Measurements from ENCODE around the gene ASTN2. TPM values are rescaled to one million over a fixed set of nuclear protein-coding genes. Genes with fewer than 3 reads are reported as not detected.

ASTN2 gene
- total and polyA plus RNA-seq, 10 of the 15 experiments (the other 5 are each of a cell fraction or from before 2014, with no cell fraction given): 1.4 to 15.7 (median 7.0) TPM

DNA sequence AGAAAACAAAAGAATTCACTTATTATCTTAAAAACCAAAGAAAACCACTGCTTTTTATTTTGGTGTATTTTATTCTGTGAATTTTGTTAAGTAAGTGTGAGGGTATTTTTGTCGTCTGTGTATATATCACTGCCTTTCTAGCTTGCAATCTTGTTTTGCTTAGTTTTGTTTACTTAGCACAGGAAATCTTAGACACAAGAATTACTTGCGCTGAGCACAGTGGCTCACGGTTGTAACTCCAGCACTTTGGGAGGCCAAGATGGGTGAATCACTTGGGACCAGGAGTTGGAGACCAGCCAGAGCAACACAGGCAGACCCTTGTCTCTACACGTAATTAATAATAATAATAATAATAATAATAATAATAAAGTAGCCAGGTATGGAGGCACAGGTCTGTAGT is 1030.9 kb downstream of the ASTN2 start (continued):
- TF ChIP-seq, protein P1, sequence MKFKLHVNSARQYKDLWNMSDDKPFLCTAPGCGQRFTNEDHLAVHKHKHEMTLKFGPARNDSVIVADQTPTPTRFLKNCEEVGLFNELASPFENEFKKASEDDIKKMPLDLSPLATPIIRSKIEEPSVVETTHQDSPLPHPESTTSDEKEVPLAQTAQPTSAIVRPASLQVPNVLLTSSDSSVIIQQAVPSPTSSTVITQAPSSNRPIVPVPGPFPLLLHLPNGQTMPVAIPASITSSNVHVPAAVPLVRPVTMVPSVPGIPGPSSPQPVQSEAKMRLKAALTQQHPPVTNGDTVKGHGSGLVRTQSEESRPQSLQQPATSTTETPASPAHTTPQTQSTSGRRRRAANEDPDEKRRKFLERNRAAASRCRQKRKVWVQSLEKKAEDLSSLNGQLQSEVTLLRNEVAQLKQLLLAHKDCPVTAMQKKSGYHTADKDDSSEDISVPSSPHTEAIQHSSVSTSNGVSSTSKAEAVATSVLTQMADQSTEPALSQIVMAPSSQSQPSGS (IDR thresholded peaks at IDR 0.05; ENCODE audit: low read length): no peak
- no peak for TF ChIP-seq HCFC1 (IDR thresholded peaks at IDR 0.05; ENCODE audit: low read length)
- TF ChIP-seq, protein P2, sequence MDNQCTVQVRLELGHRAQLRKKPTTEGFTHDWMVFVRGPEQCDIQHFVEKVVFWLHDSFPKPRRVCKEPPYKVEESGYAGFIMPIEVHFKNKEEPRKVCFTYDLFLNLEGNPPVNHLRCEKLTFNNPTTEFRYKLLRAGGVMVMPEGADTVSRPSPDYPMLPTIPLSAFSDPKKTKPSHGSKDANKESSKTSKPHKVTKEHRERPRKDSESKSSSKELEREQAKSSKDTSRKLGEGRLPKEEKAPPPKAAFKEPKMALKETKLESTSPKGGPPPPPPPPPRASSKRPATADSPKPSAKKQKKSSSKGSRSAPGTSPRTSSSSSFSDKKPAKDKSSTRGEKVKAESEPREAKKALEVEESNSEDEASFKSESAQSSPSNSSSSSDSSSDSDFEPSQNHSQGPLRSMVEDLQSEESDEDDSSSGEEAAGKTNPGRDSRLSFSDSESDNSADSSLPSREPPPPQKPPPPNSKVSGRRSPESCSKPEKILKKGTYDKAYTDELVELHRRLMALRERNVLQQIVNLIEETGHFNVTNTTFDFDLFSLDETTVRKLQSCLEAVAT (IDR thresholded peaks at IDR 0.05): no peak

DNA sequence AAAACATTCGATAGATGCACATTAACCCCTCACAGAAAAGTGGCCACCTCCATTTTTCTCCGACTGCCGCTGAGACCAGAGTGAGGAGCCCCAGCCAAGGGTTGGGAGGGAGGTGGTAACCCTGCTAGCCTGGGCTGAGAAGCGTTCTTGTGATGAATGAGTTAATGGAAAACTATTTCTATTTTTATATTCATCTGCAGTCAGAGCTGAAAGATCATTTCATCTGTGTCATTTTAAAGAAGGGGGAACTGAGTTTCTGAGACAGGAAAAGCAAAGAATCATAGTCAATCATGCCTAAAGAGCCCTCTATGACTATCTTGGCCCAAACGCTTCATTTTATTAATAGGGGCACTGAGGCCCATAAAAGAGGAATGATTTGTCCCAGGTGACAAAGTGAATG is 1031.7 kb downstream of the ASTN2 start:
- RAD21 ChIA-PET (ENCODE audit: unreplicated experiment): no interaction called here
- Histone ChIP-seq H3K4me1 (ENCODE audit: control insufficient read depth, insufficient read depth, low read length) (no peaks in the 10 kb centered on the region), H3K9ac (ENCODE audit: control insufficient read depth, insufficient read depth, low read length) (no peak overlapping the region), H4K20me1 (ENCODE audit: control insufficient read depth, insufficient read depth) (no peaks in the 10 kb centered on the region), H3K4me2 (ENCODE audit: control insufficient read depth, insufficient read depth) (no peak overlapping the region), H3K27ac (ENCODE audit: control insufficient read depth, insufficient read depth) (no peak overlapping the region), H3K9me3 (replicated peaks; ENCODE audit: control insufficient read depth, insufficient read depth, low read length) (no peaks in the 10 kb centered on the region), H3K36me3 (ENCODE audit: control insufficient read depth in 2 of 2, insufficient read depth in 2 of 2, low read length in 1 of 2) (no peaks in the 10 kb centered on the region), H3K27me3 (replicated peaks in 1 of 2; ENCODE audit: control insufficient read depth in 2 of 2, insufficient read depth in 2 of 2, low read length in 1 of 2) (no peaks in the 10 kb centered on the region), H3K79me2 (ENCODE audit: control insufficient read depth, insufficient read depth, low read length) (no peaks in the 10 kb centered on the region), H3K4me3 (no peak overlapping the region), H2AFZ (ENCODE audit: control insufficient read depth, low read depth, low read length) (no peak overlapping the region)
- CTCF ChIA-PET: no interaction called here
- BruUV-seq (replicated peaks): no TSS peak
- 42% methylated on average over 5 of the region's 5 CpGs for WGBS (ENCODE audit: insufficient coverage, insufficient replicate concordance, low lambda C conversion rate, missing lambda C conversion rate)
- in situ Hi-C loops (cut with MboI) (no loop called here), intact Hi-C loops (cut with micrococcal nuclease; ENCODE audit: unreplicated experiment) (no loop called here)
- SMC1A ChIA-PET (ENCODE audit: uncharacterized antibody, unreplicated experiment): no interaction called here
- DNase-seq (ENCODE audit: low read depth, low spot score) (no peak), FAIRE-seq (no peak), ATAC-seq (no peak; the same call in 1 of the 3 replicates)
- POLR2A ChIA-PET: no interaction called here
- TF ChIP-seq, protein P3, sequence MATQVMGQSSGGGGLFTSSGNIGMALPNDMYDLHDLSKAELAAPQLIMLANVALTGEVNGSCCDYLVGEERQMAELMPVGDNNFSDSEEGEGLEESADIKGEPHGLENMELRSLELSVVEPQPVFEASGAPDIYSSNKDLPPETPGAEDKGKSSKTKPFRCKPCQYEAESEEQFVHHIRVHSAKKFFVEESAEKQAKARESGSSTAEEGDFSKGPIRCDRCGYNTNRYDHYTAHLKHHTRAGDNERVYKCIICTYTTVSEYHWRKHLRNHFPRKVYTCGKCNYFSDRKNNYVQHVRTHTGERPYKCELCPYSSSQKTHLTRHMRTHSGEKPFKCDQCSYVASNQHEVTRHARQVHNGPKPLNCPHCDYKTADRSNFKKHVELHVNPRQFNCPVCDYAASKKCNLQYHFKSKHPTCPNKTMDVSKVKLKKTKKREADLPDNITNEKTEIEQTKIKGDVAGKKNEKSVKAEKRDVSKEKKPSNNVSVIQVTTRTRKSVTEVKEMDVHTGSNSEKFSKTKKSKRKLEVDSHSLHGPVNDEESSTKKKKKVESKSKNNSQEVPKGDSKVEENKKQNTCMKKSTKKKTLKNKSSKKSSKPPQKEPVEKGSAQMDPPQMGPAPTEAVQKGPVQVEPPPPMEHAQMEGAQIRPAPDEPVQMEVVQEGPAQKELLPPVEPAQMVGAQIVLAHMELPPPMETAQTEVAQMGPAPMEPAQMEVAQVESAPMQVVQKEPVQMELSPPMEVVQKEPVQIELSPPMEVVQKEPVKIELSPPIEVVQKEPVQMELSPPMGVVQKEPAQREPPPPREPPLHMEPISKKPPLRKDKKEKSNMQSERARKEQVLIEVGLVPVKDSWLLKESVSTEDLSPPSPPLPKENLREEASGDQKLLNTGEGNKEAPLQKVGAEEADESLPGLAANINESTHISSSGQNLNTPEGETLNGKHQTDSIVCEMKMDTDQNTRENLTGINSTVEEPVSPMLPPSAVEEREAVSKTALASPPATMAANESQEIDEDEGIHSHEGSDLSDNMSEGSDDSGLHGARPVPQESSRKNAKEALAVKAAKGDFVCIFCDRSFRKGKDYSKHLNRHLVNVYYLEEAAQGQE (IDR thresholded peaks at IDR 0.05; ENCODE audit: low read depth, low read length): no peak
- TF ChIP-seq, protein P4, sequence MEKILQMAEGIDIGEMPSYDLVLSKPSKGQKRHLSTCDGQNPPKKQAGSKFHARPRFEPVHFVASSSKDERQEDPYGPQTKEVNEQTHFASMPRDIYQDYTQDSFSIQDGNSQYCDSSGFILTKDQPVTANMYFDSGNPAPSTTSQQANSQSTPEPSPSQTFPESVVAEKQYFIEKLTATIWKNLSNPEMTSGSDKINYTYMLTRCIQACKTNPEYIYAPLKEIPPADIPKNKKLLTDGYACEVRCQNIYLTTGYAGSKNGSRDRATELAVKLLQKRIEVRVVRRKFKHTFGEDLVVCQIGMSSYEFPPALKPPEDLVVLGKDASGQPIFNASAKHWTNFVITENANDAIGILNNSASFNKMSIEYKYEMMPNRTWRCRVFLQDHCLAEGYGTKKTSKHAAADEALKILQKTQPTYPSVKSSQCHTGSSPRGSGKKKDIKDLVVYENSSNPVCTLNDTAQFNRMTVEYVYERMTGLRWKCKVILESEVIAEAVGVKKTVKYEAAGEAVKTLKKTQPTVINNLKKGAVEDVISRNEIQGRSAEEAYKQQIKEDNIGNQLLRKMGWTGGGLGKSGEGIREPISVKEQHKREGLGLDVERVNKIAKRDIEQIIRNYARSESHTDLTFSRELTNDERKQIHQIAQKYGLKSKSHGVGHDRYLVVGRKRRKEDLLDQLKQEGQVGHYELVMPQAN (conservative IDR thresholded peaks at IDR 0.05): no peak
- TF ChIP-seq SP1 (IDR thresholded peaks at IDR 0.05; ENCODE audit: low read depth, low read length) (no peak), MTA2 (IDR thresholded peaks at IDR 0.05; ENCODE audit: low read depth) (no peak), DPF2 (IDR thresholded peaks at IDR 0.05) (no peak), RBBP5 (conservative IDR thresholded peaks at IDR 0.05) (no peak), POLR2A (IDR thresholded peaks at IDR 0.05; ENCODE audit: low read depth, low read length) (no peak)
- TF ChIP-seq, protein P5, sequence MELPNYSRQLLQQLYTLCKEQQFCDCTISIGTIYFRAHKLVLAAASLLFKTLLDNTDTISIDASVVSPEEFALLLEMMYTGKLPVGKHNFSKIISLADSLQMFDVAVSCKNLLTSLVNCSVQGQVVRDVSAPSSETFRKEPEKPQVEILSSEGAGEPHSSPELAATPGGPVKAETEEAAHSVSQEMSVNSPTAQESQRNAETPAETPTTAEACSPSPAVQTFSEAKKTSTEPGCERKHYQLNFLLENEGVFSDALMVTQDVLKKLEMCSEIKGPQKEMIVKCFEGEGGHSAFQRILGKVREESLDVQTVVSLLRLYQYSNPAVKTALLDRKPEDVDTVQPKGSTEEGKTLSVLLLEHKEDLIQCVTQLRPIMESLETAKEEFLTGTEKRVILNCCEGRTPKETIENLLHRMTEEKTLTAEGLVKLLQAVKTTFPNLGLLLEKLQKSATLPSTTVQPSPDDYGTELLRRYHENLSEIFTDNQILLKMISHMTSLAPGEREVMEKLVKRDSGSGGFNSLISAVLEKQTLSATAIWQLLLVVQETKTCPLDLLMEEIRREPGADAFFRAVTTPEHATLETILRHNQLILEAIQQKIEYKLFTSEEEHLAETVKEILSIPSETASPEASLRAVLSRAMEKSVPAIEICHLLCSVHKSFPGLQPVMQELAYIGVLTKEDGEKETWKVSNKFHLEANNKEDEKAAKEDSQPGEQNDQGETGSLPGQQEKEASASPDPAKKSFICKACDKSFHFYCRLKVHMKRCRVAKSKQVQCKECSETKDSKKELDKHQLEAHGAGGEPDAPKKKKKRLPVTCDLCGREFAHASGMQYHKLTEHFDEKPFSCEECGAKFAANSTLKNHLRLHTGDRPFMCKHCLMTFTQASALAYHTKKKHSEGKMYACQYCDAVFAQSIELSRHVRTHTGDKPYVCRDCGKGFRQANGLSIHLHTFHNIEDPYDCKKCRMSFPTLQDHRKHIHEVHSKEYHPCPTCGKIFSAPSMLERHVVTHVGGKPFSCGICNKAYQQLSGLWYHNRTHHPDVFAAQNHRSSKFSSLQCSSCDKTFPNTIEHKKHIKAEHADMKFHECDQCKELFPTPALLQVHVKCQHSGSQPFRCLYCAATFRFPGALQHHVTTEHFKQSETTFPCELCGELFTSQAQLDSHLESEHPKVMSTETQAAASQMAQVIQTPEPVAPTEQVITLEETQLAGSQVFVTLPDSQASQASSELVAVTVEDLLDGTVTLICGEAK (IDR thresholded peaks at IDR 0.05; ENCODE audit: borderline replicate concordance): no peak
